Muscle of leg (tissue), 11 donors: ENCODE measurements around the gene LRMDA. TPM values are rescaled to one million over a fixed set of nuclear protein-coding genes. Genes with fewer than 3 reads are reported as not detected.

Source experiments
- DNase-seq: peaks from one replicate; pipeline ENCODE4 v3.0.0; 2013
- H3K27ac ChIP-seq: one replicate; pipeline ENCODE4 v1.5.1; 2013; ENCODE audit warnings: mild to moderate bottlenecking, low read length, control low read depth
- H3K27me3 ChIP-seq: one replicate; pipeline ENCODE4 v1.6.1; 2013; ENCODE audit warnings: low read length; ENCODE audit not compliant: control insufficient read depth, insufficient read depth
- H3K36me3 ChIP-seq: one replicate; pipeline ENCODE4 v1.6.1; 2013; ENCODE audit warnings: low read length; ENCODE audit not compliant: control insufficient read depth, insufficient read depth
- H3K4me1 ChIP-seq: one replicate; pipeline ENCODE4 v1.6.1; 2013; ENCODE audit warnings: low read length; ENCODE audit not compliant: control insufficient read depth, insufficient read depth
- H3K4me3 ChIP-seq: one replicate; pipeline ENCODE4 v1.5.1; 2013; ENCODE audit warnings: low read length, control low read depth
- H3K9me3 ChIP-seq: replicated peaks from 2 replicates; pipeline ENCODE4 v1.6.1; 2013; ENCODE audit warnings: low read depth, low read length; ENCODE audit not compliant: control insufficient read depth
- WGBS: methylation state at CpG from one replicate; pipeline ENCODE4 v1.1.5; 2013; ENCODE audit warnings: missing lambda C conversion rate; ENCODE audit not compliant: insufficient coverage; 5-methylcytosine and 5-hydroxymethylcytosine counted together
- polyA plus RNA-seq, 8 donors: library from polyadenylated mRNA; unstranded; fragments of 120-200 nt; gene quantifications; one replicate each; pipeline versions ENCODE4 v1.2.1 to v1.2.3, GENCODE V29; 2013; ENCODE audit warnings: inconsistent platforms in 1 of 8, low replicate concordance in 1 of 8; ENCODE audit not compliant: insufficient read length in 8 of 8, insufficient read depth in 1 of 8
- total RNA-seq: library from RNA; stranded (reverse); fragments of 120-200 nt; gene quantifications from one replicate; pipeline ENCODE4 v1.2.4, GENCODE V29; 2013

LRMDA gene
- total and polyA plus RNA-seq, 9 donors = 4.8 to 7.9 (median 5.7) TPM

DNA sequence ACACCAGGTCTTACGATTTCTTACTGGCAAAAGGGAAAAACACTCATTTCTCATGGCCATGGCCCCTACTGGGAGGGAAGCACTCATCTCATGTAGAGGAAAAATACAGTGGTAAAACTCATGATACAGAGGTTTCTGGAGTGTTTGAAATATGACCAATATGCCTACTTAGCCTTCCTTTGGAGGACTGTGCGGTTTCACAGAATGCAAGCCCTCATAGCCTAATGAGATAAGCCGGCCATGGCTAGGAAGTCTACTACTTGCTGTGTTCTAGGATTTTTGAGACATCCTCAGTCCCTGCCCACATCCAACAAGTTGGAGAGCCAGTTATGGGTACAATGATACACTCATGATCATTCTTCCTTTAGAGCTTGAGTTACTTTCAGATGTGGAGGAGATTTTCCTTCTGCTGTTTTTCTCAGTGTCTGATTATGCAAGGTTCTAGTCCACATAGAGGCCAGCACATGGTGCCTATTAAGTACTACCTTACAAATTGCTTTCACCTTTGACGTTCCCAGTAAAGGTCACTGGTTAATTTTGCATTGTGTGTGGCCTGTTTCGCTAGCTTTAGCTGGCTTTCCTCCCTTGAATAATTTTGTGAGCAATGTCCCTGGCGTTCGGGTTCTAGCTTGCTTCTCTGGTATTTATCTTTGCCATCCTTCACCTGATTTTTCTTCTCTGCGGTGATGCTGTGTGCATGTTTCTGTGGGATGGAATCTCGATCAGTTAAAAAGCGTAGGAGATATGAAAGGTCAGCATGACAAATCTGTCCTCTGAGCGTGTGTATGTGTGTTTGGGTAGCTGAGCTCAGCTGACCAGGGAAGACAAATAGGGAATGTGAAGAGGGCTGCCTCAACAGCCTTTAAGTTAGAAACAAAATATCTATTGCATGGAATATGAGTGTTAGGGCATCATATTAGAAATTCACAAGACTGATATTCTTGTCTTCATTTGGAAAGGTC lies 295.4 kb downstream of the LRMDA start:
- Histone ChIP-seq H3K9me3 (no peaks in the 10 kb centered on the region), H3K27ac (no peak overlapping the region), H3K36me3 (no peaks in the 10 kb centered on the region), H3K27me3 (no peaks in the 10 kb centered on the region), H3K4me3 (no peak overlapping the region), H3K4me1 (no peaks in the 10 kb centered on the region)
- 85% methylated on average over 4 of the region's 11 CpGs for WGBS
- no peak for DNase-seq

GRCh38 chr10:75730847-75731246 lies 299.4 kb downstream of the LRMDA start:
- H3K36me3 ChIP-seq = no peaks in the 10 kb centered on the region
- no peak overlapping the region for H3K27ac ChIP-seq
- DNase-seq = no peak
- no CpG with 5 or more reads among the region's 1 CpG for WGBS
- H3K4me1 ChIP-seq = no peaks in the 10 kb centered on the region
- H3K27me3 ChIP-seq = no peaks in the 10 kb centered on the region
- H3K9me3 ChIP-seq = no peaks in the 10 kb centered on the region
- H3K4me3 ChIP-seq = no peak overlapping the region

DNA sequence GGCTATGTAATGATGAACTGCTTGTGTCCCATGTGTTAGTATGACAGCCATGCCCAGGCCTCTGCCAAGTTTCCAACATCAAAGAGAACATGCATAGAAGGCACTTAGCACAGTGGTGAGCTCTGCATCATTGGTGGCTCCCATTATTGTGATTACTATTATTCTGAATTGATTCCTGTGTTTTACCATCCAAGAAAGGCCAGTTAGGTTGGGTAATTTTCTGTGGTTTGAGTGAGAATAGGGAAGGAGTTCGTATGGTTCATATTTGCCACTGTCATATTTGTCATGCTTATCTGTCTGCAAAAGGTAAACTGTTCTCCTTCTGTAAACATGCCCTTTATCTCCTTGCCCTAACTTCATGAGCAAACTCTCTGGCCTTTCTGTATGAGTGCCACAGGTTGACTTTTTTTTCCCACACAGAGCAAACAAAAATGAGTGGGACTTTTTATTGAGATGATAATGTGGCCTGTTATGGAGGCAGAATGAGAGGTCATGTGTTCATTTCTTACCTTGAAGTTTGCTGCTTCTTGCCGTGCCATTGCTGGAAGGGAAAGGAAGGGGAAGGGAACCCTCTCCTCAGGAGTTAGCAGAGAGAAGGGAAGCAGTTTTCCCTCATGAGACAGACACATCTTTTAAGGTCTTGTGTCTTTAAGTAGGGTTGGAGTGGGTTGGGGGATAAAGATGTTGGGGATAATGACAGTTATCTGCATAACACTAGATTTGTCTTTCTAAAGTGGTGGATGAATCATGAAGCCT lies 301.9 kb downstream of the LRMDA start:
- 100% methylated on average over 1 of the region's 2 CpGs for WGBS
- Histone ChIP-seq H3K36me3 (no peaks in the 10 kb centered on the region), H3K27ac (no peak overlapping the region)

DNA sequence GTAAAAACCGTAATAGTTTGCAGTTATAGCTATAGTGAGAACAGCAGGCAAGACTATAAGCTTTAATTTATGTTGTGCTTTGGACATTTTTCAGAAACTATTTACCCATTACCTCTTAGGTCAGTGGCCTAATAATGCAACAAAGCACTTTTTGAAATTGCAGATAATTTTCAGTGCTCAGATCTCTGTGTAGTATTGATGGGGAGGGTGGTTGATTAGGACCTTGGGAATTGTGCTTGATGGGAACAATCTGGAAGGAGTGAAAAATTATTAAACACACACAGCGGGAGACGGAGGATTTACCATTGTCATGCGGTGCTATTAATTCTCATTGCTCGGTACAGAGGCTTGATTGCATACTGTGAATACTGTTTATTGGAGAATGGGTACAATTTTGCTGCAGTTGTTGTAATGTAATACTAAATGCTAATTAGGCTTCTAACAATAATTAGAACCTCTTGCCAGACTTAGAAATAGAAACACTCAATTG lies 304.8 kb downstream of the LRMDA start:
- Histone ChIP-seq H3K4me3 (no peak overlapping the region), H3K27ac (no peak overlapping the region), H3K4me1 (no peaks in the 10 kb centered on the region), H3K36me3 (no peaks in the 10 kb centered on the region), H3K27me3 (no peaks in the 10 kb centered on the region), H3K9me3 (peaks cover 4% of the 10 kb centered on the region)
- WGBS = no CpG with 5 or more reads among the region's 5 CpGs
- no peak for DNase-seq

More for the DNA sequence above, 301.9 kb downstream of the LRMDA start:
- Histone ChIP-seq H3K27me3 (no peaks in the 10 kb centered on the region), H3K9me3 (no peaks in the 10 kb centered on the region), H3K4me1 (no peaks in the 10 kb centered on the region), H3K4me3 (no peak overlapping the region)
- no peak for DNase-seq

GRCh38 chr10:75736889-75737579 lies 305.6 kb downstream of the LRMDA start:
- Histone ChIP-seq H3K9me3 (peaks cover 6% of the 10 kb centered on the region), H3K4me1 (no peaks in the 10 kb centered on the region), H3K27me3 (no peaks in the 10 kb centered on the region), H3K36me3 (no peaks in the 10 kb centered on the region), H3K4me3 (no peak overlapping the region), H3K27ac (no peak overlapping the region)
- no peak for DNase-seq
- 93% methylated on average over 10 of the region's 15 CpGs for WGBS

DNA sequence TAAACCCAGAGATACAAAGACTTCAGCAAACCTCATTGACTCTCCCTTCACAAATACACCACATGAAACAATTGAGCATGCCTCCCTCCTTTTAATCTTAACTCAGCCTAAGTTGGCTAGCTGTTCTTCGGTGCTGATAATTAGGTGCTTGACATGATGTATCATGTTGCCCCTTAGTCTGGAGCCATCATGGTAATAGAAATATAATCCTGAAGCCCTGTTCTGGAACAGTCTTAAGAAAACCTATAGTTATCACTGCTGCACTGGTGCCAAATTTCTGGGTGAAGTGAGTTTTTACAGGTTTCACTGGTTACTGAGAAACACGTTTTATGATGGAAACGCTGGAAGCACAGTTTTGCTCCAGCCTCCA lies 306.1 kb downstream of the LRMDA start:
- Histone ChIP-seq H3K27me3 (no peaks in the 10 kb centered on the region), H3K9me3 (peaks cover 6% of the 10 kb centered on the region), H3K4me3 (no peak overlapping the region), H3K27ac (no peak overlapping the region), H3K36me3 (no peaks in the 10 kb centered on the region), H3K4me1 (no peaks in the 10 kb centered on the region)
- no peak for DNase-seq
- 60% methylated on average over 2 of the region's 3 CpGs for WGBS

GRCh38 chr10:75738924-75739323 lies 307.5 kb downstream of the LRMDA start:
- H3K9me3 ChIP-seq = peaks cover 6% of the 10 kb centered on the region
- H3K36me3 ChIP-seq = no peaks in the 10 kb centered on the region
- no peak overlapping the region for H3K4me3 ChIP-seq
- no peak for DNase-seq
- 85% methylated on average over 4 of the region's 9 CpGs for whole genome bisulfite sequencing
- no peaks in the 10 kb centered on the region for H3K4me1 ChIP-seq
- no peaks in the 10 kb centered on the region for H3K27me3 ChIP-seq
- H3K27ac ChIP-seq = no peak overlapping the region

GRCh38 chr10:75739414-75740143 lies 308.2 kb downstream of the LRMDA start:
- no peak overlapping the region for H3K27ac ChIP-seq
- DNase-seq = no peak
- peaks cover 6% of the 10 kb centered on the region for H3K9me3 ChIP-seq
- peaks cover 2% of the 10 kb centered on the region for H3K4me1 ChIP-seq
- H3K4me3 ChIP-seq = no peak overlapping the region
- no peaks in the 10 kb centered on the region for H3K36me3 ChIP-seq
- WGBS = 77% methylated on average over 4 of the region's 8 CpGs
- H3K27me3 ChIP-seq = no peaks in the 10 kb centered on the region

DNA sequence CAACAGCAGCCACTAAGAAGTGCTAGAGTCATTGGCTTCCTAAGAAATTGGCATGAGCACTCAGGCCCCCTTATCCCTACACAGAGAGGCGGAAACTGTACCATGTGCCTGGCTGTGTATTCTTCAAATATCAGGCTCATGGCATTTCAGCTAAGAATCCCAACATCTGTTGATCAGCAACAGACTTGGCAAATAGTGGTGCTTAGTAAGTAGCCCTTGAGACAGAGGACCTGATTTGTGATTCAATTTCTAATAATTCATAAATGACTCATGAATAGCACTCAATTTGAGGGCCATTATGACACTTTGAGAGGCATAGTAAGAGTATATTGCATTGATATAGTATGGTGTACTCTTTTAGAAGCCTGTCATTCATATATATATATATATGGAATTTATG lies 309.1 kb downstream of the LRMDA start:
- Histone ChIP-seq H3K9me3 (peaks cover 6% of the 10 kb centered on the region), H3K36me3 (no peaks in the 10 kb centered on the region), H3K27me3 (no peaks in the 10 kb centered on the region), H3K4me3 (no peak overlapping the region), H3K4me1 (peaks cover 3% of the 10 kb centered on the region), H3K27ac (no peak overlapping the region)
- WGBS = 80% methylated on average over 1 of the region's 1 CpG
- DNase-seq = no peak
